CD4-positive, alpha-beta T cell treated with Interleukin-4 for 4 hours (primary cell): Measurements from ENCODE around the gene GLT8D1.
"Not testable (repeated sequence)": the region's sequence is repeated elsewhere in the genome, so short reads cannot be mapped to it uniquely, and the experiment has no call there.

Experiments used
- DNase-seq: peaks from one replicate; pipeline ENCODE4 v3.0.0-alpha.2; 2020

Gene GLT8D1

DNA sequence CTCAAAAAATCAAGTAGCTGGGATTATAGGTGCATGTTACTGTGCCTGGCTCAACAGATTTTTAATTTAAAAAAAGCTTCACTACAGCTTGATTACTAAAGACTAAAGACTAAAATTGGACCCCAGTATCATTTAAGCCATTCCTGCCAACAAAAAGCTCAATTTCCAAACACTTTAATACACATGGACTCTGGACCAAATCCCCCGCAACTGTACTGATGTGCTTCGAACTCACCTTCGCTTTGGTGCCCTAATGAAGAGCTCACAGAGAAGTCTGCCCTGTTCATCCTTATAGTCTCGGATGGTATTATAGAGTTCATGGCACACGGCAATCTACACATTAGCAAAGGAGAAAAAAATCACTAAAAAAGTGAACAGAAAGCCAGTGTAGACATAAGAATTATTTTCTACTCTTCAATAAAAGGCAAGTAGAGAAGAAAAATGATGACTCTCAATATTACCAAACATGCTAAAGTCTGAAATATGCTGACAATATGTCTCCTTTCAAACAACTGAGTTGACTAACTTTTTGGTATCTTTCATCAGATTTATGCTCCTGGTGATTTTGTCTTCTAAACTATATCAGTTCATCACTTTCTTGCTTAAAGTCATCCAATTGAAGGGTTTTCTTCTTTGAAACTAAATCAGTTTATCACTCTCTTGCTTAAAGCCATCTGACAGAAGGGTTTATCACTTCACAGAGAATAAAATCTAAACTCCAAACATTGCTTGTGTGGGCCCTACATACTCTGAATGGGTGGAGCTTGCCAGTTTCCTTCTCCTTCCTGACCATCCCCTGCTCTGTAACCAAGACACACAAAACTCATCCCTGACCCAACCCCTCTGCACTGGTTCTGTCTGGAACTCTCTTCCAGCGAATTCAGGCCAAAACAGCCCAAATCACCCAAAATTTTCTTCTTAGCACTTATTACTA is 27.1 kb downstream of the GLT8D1 start:
- no peak for DNase-seq

DNA sequence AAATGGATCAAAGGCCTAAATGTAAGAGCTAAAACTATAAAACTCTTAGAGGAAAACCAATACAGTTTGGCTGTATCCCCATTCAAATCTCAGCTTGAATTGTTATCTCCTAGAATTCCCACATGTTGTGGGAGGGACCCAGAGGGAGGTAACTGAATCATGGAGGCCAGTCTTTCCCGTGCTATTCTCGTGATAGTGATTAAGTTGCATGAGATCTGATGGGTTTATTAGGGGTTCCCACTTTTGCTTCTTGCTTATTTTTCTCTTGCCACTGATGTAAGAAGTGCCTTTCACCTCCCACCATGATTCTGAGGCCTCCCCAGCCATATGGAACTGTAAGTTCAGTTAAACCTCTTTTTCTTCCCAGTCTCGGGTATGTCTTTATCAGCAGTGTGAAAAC is 29.4 kb downstream of the GLT8D1 start:
- DNase-seq, result not testable (repeated sequence)

DNA sequence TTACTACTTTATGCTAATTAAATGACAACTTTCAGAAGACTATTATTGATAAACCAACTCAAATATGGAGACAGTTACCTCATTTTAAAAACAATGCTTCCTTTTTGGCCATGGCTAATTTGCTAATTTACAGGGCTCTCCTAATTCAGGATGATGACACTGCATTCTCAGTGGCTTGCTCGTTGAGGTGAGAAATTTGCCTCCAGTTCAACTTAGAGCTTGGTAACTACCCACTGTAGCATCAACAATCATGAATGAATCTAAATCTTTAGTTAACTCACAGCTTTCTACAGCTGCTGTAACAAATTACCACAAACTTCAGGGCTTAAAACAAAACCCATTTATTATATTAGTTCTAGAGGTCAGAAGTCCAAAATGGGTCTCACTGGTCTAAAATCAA is 33.9 kb downstream of the GLT8D1 start:
- DNase-seq, result no peak

DNA sequence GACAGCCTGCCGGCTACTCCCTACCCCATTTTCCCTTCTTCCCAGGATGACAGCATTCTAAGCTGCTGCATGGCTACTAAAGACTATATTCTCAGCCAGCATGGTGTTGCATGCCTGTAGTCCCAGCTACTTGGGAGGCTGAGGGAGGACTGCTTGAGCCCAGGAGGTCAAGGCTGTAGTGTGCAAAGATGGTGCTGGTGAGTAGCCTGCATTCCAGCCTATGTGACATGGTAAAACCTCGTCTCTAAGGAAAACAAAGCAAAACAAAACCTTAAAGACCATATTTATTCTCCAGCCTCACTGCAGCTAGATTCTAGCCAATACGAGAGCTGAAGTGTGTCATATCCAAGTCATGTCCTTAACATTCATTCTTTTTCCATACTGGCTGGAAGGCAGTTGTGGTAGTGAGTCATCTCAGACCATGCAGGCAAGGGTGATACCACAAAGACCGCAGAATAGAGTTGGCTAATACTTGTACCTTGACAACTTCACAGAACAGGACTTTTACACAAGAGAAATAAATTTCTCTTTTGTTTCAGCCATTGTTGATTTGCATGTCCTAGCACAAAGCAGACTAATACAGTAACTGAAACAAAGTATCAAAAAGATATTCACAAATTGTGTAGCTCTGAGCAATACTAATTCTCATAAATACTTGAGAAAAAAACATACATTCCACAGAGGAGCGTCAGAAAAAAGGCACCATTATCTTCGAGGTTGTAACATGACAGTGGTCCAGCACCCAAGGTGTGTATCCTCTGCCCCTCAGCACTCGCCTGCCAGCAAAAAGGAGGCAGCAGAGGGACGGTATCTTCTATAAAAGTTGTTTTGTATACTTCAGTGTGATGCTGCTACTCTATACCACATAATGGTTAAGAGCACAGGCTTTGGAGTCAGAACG is 34.7 kb downstream of the GLT8D1 start:
- DNase-seq, result peak; percentile 82

DNA sequence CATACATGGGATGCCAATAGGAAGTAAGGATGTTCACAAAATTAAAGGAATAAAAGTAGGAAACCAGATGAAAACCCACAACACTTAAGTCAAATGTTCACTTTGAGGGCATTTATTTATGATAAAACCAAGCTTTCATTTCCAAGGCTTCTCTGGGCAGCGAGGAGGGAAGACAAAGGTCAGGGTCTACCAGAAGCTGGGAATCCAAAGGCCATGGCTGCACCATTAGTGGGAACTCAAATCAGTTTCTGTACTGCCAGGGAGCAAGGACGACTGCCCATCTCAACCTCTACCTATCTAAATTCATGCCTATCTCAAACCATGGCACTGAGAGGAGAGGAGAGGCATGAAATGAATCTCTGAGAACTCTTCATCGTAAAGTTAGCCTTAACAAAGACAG is 42.5 kb downstream of the GLT8D1 start:
- DNase-seq, result no peak

DNA sequence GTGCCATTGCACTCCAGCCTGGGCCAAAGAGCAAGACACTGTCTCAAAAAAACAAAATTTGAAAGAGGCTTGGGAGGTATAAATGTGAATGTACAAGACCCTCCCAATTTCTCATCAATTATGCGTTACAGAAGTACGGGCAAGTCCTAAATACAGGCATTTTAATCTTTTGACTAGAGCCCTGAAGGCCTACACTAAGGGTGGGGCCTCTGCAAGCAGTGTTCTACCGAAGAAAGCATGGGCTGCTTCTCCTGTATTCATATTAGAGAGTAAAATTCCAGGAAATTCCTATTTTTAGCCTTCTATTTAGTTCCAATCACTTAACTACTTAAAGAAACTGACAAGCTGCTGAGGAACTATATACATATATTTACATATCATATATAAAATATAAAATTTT is 45.5 kb downstream of the GLT8D1 start:
- no peak for DNase-seq

DNA sequence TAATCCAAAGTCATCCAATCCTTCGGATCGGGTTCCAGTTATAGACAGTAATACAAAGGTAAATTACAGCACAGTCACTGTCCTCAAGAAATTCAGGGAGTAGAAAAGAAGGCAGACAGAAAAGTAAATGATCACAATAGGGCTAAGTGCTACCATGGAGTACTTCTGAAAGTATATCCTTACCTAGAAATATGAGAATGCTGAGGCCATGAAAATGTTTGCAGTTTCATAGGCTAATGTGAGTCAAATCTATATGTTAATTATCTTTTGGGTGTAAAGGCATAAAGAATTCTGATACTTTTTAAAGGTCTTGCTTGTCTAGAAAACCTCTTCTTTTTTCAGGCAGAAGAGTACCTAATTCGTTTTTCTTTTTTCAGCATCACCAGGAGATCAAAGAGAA is 49.7 kb downstream of the GLT8D1 start:
- no peak for DNase-seq

DNA sequence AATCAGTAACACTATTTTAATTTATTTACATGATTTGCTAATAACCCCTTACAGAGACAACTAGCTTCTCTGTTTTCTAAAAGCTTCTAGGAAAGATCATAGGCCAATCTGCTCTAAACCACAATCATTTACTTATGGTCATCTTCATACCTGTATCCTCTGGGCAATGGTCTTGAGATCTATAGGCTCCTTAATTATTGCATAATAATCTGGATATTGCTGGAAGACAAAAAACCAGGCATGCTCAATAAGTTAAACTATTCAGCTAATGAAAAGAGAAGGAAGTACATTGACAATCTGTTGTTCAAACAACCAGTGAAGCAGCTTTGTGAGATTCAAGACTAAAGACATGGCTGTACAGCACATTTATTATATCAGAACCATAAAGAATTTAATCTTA is 54.0 kb downstream of the GLT8D1 start:
- no peak for DNase-seq

DNA sequence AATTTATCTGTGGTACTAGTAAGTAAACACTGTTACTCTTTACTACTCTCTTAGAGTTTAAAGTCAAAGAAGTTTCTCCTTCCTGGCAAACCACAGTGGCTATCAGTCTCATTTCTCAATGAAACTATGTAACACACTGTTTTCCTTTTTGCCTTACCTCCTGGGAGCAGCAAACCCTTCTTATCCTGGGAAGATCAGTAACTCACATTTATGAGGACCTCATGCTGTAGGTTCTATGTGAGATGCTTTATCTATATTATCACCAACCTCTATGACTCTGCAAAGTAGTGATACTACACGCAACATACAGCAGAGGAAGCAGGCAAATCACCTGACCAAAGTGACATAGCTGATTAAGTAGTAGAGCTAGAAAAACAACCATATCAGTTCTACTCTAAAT is 55.2 kb downstream of the GLT8D1 start:
- no peak for DNase-seq

DNA sequence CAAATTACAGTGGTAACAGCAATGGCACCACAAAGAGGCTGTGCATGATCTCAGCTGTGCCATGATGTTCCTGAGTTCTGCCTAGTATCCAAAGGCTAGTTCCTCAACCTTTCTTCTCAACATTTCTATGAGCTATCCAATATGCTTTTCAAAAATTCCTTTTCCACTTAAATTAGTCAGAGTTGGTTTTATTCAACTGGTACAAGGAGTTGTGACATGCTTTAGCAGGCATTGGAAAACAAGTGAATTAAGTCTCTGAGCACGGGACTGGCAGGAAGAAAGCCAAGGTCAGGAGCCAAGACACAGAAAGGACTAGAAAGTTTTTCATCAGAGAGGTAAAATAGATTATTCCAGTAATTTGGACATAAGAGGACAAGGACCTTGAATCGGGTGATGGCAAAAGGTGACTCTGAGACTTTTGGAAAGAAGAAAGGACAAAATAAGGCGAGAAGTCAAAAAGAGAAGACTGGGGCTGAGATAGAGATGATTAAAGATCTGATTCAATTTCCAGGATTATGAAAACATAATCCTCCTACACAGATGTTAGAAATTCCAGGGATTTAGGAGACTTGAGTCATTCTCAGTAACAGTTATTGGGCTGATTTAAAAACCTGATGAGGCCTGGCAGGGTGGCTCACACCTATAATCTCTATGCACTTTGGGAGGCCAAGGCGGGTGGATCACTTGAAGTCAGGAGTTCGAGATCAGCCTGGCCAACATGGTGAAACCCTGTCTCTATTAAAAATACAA is 56.0 kb downstream of the GLT8D1 start:
- DNase-seq, result no peak

DNA sequence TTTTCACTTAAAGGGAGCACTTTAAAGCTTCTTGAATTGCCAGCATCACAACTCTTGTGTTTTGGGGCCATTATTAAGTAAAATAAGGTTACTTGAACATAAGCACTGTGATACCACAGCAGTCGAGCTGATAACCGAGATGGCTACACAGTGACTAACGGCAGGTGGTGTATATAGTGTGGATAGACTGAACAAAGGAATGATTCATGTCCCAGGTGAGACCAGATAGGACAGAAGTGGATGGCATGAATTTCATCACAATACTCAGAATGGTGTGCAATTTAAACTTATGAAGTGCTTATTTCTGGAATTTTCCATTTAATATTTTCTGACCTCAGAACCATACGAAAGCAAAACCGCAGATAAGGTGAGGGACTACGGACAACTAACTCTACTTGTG is 60.0 kb downstream of the GLT8D1 start:
- no peak for DNase-seq
